ENCODE results near the gene TXNRD2.

TXNRD2 gene

GRCh38 chr22:19941365-19942082 is at the start of gene TXNRD2, which contains the start of gene COMT:
TXNRD2 (minus strand) TSS chr22:19941818; CDS start chr22:19941803, 15 bp downstream.
COMT (plus strand) TSS chr22:19941772; CDS start chr22:19962527, 20,755 bp downstream.
- DNase-seq, result no peak

GRCh38 chr22:19991395-19991644 is 49.7 kb upstream of the TXNRD2 start:
- DNase-seq, result no peak

- no peak for DNase-seq
These were observed 49.2 kb upstream of the TXNRD2 start for GRCh38 chr22:19990609-19991394.

- DNase-seq, result no peak
These were observed 48.6 kb upstream of the TXNRD2 start for GRCh38 chr22:19990188-19990587.

GRCh38 chr22:19989725-19990067 is 48.1 kb upstream of the TXNRD2 start:
- no peak for DNase-seq

GRCh38 chr22:19988965-19989724 is 47.5 kb upstream of the TXNRD2 start:
- no peak for DNase-seq

GRCh38 chr22:19988331-19988808 is 46.8 kb upstream of the TXNRD2 start:
- no peak for DNase-seq

GRCh38 chr22:19987394-19988306 is 46.0 kb upstream of the TXNRD2 start:
- DNase-seq, result no peak

GRCh38 chr22:19986410-19987341 is 45.1 kb upstream of the TXNRD2 start:
- DNase-seq, result no peak

- no peak for DNase-seq
These were observed 44.4 kb upstream of the TXNRD2 start for GRCh38 chr22:19986011-19986409.

- DNase-seq, result no peak
These were observed 43.5 kb upstream of the TXNRD2 start for GRCh38 chr22:19984851-19985811.

GRCh38 chr22:19984201-19984753 is 42.7 kb upstream of the TXNRD2 start:
- no peak for DNase-seq

- no peak for DNase-seq
These were observed 42.1 kb upstream of the TXNRD2 start for GRCh38 chr22:19983741-19984140.

GRCh38 chr22:19982991-19983578 is 41.5 kb upstream of the TXNRD2 start:
- DNase-seq, result no peak

GRCh38 chr22:19981961-19982920 is 40.6 kb upstream of the TXNRD2 start:
- no peak for DNase-seq

GRCh38 chr22:19981171-19981960 is 39.7 kb upstream of the TXNRD2 start:
- no peak for DNase-seq

- DNase-seq, result no peak
These were observed 39.1 kb upstream of the TXNRD2 start for GRCh38 chr22:19980766-19981165.
